Stomach (tissue), 4 donors: ENCODE measurements around the gene OVCH1.

Experiments
- POLR2AphosphoS5 ChIP-seq, 3 donors: sonication (generic); formaldehyde crosslinking; IDR thresholded peaks; one replicate each; pipeline ENCODE4 v1.6.1; 2016; ENCODE audit warnings: antibody characterized with exemption in 3 of 3
- TF ChIP-seq, protein P1 (sequence below), 7 experiments: fragments of 450-650 bp in 4 of 7; fragments of 200-600 bp in 3 of 7; sonication (generic) in 3 of 7; IDR thresholded peaks; one replicate each; pipeline ENCODE4 v1.5.1; 2016 to 2019; ENCODE audit warnings: antibody characterized with exemption in 7 of 7, control low read depth in 2 of 7, mild to moderate bottlenecking in 1 of 7

DNA sequence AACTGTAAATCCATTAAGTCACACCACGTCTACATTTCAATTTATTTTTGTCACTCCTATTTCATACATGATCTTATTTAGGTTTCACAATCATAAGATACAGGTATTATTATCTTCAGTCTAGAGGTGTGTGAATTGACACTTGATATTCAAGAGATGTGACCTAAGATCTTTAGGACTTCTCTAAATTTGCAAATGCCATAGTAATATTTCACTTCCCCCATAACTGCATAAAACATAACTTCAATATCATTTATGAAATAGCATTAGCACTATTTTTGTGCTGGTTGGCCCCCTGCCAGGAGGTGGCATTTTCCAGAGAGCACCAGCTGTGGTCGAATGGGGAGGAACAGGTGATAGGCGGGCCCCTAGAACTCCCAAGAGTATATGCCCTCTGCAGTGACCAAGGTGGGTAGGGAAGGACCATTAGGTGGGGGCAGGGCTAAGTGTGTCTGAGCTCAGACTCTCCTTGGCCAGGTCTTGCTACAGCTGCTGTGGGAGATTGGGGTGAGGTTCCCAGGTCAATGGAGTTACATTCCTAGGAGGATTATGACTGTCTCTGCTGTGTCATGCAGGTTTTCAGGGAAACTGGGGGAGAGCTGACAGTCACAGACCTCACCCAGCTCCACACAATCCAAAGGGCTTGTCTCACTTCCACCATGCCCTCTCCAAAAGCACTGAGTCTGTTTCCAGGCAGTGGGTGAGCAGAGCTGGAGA, 67.3 kb downstream of the OVCH1 start:
- TF ChIP-seq, protein P1, sequence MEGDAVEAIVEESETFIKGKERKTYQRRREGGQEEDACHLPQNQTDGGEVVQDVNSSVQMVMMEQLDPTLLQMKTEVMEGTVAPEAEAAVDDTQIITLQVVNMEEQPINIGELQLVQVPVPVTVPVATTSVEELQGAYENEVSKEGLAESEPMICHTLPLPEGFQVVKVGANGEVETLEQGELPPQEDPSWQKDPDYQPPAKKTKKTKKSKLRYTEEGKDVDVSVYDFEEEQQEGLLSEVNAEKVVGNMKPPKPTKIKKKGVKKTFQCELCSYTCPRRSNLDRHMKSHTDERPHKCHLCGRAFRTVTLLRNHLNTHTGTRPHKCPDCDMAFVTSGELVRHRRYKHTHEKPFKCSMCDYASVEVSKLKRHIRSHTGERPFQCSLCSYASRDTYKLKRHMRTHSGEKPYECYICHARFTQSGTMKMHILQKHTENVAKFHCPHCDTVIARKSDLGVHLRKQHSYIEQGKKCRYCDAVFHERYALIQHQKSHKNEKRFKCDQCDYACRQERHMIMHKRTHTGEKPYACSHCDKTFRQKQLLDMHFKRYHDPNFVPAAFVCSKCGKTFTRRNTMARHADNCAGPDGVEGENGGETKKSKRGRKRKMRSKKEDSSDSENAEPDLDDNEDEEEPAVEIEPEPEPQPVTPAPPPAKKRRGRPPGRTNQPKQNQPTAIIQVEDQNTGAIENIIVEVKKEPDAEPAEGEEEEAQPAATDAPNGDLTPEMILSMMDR (IDR thresholded peaks at IDR 0.05): no peak
- no peak for TF ChIP-seq POLR2AphosphoS5 (IDR thresholded peaks at IDR 0.05)
